Activated CD4-positive, CD25-positive, alpha-beta regulatory T cell treated with anti-CD3 and anti-CD28 coated beads, Interleukin-2, amount 50 U/mL, for 24 hours (primary cell): ENCODE data around the gene SLC25A5.

Source experiments
- ATAC-seq, 2 donors: fragments of 150-1000 bp; cut with Tn5 transposase; one replicate each; pipeline ENCODE4 v1.10.0; 2021; ENCODE audit warnings: mild to moderate bottlenecking in 1 of 2, moderate library complexity in 1 of 2

Gene SLC25A5

DNA sequence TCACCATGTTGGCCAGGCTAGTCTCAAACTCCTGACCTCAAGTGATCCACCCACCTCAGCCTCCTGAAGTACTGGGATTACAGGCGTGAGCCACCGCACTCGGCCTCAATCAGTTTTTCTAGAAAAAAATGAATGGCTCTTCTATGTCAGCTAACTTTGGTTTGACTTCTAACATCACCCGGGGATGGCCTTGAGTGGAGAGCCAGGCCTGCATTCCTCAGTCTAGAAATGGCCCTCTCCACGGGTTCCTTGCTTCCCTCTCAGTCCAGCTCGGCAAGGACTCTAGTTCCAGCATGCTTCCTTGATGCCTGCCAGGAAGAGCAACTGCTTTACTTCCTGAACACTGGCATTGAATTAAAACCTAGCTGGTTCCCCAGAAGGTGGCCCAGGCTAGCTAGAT is 39.0 kb downstream of the SLC25A5 start:
- no peak for ATAC-seq

DNA sequence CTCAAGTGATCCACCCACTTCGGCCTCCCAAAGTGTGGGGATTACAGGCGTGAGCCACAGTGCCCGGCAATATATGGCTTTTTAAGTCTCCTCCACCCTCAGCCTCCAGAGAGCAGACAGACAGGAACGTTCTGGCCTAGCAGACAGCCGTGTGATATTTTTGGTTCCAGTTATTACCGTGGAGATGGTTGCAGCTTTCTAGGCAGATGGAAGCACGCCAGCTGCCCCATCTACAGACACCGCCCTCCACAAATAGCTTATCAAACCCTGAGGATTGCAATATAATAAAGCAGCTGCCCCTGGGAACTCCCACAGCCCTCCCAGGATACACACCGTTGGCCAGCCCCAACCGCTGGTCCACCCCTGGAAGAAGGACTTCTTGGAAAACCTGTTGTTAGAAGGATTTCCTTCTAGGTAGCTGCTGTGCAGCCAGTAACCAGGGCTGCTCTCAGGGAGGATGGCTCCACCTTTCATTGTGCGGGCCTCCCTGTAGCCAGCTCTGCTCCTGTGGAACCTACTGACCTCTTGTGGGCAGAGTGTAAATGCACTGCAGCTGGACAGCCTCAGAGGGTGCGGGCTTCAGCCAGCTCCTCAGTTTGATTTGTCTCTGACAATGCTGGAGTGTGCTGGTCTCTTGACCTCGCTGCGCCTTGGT is 44.0 kb downstream of the SLC25A5 start:
- no peak for ATAC-seq

DNA sequence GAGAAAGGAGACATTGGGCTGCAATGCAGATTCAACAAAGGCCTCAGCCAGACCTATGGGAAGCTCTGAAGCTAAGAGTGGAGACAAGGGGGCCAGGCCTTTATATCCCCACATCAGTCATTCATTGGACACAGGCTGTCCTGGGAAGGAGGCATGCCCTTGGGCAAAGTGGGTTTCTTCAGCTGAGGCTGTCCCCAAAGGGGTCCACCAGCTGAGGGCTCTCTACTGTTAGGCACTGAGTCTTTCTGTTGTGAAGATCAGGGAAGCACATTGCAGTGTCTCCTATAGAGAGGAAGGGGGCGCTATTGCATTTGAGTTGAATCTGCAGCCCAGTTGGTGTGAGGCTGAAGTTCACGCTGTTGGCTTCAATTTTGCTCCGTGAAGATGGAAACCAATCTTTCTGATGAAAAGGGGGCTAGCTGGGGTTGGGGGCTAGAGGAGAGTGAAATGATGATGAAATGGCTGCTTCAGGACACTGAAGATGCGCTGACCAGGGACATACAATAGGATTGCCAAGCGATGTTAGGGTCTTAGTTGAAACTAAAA is 48.0 kb downstream of the SLC25A5 start:
- ATAC-seq, result peak; percentile 68 to 77

DNA sequence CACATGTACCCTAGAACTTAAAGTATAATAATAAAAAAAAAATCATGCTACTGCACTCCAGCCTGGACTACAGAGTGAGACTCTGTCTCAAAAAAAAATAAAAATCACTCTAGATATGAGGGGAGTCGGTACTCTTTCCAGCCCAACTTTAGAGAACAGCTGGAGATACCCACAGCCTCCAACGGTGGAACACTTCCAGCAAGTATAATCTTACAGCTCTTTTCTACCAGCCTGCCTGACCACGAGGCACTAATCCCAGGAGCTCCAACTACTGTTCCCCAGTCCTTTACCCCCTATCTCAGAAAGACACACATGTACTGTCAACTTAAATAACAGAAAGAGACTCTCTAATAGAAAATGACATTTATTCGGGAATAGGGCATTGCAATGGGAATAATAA is 50.1 kb downstream of the SLC25A5 start:
- no peak for ATAC-seq
